HG03354 (cell line): ENCODE data around the gene BRWD1.
"Not testable (repeated sequence)": the region's sequence is repeated elsewhere in the genome, so short reads cannot be mapped to it uniquely, and the experiment has no call there.

Source experiments
- ATAC-seq: cut with Tn5 transposase; IDR thresholded peaks from one replicate; pipeline ENCODE4 v1.9.1; 2021; ENCODE audit warnings: mild to moderate bottlenecking; ENCODE audit not compliant: unreplicated experiment, poor library complexity, severe bottlenecking

BRWD1 gene

GRCh38 chr21:39300587-39300986, 12.8 kb downstream of the BRWD1 start:
- ATAC-seq: no peak

DNA sequence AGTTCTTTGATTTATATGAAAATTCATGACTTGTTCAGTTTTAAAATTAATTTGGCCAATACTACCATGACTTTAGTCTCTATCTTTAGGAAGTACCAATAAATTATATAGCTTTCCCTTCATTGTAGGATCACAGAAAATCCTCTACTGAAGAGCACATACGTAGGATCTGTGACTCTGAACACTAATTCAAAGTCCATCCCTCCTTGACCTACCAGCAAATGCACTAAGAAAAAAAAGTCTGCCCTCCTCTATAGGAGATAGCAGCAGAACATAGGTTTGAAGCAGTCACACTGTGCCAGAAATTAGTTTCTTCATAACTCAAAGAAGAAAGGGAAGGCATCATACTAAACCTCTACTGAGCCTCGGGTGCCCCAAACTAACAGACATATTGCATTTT, 16.5 kb downstream of the BRWD1 start:
- ATAC-seq: no peak

DNA sequence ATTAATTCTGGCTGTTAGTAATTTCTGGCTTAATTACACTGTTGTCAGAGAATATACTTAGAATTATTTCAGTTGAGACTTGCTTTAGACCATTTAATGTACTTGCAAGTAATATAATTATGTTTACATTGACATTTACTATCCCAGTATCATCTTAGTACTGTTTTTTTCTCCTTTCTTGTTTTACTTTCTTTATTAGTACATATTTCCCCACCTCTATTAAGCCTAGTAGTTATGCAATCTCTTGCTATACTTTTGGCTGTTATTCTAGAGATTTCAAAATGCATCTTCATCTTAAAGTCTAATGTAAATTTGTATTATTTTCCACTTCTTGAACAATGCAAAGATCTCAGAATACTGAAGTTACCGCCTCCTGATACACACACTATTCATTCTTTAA, 24.4 kb downstream of the BRWD1 start:
- ATAC-seq: no peak

GRCh38 chr21:39282911-39283310, 30.5 kb downstream of the BRWD1 start:
- no peak for ATAC-seq

- ATAC-seq: no peak
These were observed 31.6 kb downstream of the BRWD1 start for GRCh38 chr21:39281853-39282252.

- no peak for ATAC-seq
These were observed 32.2 kb downstream of the BRWD1 start for GRCh38 chr21:39281207-39281606.

DNA sequence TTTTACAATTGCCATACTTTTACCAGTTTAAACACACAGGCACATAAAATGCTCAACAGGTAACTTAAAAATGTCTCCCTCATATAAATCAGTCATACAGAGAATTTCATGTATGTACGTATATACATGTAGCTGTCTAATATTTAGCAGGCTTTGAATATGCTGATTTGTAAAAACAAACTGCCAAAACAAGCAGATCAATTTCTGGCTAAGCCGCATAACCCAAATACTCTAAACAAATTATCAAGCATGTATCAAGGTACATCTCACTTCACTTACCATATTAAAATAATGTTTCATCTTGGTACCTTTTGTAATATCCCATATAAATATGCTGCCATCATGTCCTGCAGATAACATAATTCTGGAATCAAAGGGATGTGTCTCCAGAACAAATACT, 43.8 kb downstream of the BRWD1 start:
- ATAC-seq: no peak

GRCh38 chr21:39265603-39266002, 47.8 kb downstream of the BRWD1 start:
- ATAC-seq: no peak

DNA sequence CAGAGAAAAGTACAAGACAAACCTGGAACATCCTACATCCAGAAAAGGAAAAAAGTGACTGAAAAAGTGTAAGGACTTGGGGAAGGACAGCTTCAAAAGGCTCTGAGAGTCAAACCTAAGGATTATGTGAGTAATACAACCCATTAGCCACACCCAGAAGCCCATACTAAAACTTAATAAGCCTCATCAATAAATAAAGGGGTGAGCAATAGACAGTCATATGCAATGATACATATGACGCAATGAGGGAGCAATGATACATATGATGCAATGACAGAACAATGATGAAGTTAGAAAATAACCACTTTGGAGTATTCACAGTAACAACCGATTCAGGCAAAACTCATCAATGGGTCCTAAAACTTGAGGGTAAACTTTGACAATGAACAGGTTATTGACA, 50.1 kb downstream of the BRWD1 start:
- ATAC-seq: no peak

- ATAC-seq: no peak
These were observed 55.2 kb downstream of the BRWD1 start for GRCh38 chr21:39258207-39258606.

- no peak for ATAC-seq
These were observed 62.1 kb downstream of the BRWD1 start for GRCh38 chr21:39251326-39251725.

GRCh38 chr21:39238275-39238674, 75.2 kb downstream of the BRWD1 start:
- ATAC-seq: no peak

GRCh38 chr21:39232861-39233291, 80.6 kb downstream of the BRWD1 start:
- no peak for ATAC-seq

GRCh38 chr21:39224930-39225329, 88.5 kb downstream of the BRWD1 start:
- no peak for ATAC-seq

DNA sequence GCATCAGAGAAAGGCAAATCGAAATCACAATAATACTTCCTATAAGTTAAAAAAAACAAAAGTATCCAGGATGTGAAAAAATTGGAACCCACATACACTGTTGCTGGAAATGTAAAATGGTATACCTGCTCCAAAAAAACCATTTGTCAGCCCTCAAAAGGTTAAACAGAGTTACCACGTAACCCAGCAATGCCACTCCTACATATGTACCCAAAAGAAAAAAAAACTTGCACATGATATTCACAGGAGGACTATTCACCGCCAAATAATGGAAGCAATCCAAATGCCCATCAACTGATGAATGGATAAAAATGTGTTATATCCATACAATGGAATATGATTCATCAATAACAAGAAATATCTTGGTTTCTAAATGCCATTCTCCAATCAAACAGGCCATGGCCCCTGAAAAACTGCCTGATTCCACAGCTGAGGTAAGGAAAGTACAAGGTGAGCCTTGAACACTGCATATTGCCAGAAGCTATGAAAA, 91.4 kb downstream of the BRWD1 start:
- ATAC-seq: no peak

DNA sequence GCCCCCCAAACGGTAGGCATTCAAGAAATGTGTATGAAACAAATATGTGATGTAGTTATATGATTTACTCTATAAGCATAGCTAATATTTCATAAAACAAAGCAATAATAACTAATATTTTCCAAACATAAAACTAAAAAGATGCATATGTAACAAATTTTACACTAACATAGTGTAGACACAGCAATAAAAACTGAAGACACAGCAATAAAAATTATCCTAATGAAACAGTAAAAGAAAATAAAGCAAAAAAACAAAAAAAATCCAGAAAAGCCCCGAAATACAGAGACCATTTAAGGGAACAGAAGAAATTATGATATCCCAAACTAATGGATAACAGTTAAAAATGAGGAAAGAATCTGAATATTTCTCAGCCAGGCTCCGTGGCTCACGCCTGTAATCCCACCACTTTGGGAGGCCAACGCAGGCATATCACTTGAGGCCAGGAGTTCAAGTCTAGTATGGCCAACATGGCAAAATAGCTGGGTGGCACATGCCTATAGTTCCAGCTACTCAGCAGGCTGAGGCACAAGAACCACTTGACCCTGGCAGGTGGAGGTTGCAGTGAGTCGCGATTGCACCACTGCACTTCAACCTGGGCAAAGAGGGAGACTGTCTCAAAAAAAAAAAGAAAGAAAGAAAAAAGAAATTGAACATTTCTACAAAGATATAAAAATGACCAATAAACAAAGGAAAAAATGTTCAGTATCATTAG, 92.0 kb downstream of the BRWD1 start:
- no peak for ATAC-seq

DNA sequence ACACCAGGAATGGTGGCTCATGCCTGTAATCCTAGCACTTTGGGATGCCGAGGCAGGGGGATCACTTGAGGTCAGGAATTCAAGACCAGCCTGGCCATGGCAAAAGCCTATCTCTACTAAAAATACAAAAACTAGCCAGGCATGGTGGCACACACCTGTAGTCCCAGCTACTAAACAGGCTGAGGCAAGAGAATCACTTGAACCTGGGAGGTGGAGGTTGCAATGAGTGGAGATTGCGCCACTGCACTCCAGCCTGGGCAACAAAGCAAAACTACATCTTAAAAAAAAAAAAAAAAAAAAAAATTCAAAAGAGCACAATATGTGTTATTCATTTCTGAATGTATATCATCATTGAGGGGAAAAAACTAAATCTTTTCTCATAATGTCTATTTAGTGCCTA, 92.6 kb downstream of the BRWD1 start:
- not testable (repeated sequence) for ATAC-seq

DNA sequence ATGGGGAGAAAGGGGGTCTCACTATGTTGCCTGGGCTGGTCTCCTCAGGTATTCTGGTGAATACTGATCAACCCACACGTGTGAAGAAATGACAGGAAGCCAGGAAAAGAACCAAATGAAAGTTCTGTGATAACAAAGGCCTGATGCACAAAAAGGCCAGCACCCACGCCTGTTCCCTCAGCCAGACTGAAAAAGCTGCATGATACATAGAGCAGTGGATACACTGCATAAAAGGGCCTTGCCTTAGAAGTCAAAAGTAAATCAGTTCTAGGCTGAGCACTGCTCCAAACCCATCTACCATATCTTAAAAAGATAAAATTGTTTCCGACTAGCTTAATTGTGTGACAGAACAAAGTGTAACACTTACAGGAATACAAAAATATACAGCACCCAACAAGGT, 93.3 kb downstream of the BRWD1 start:
- ATAC-seq: no peak

GRCh38 chr21:39218082-39218409, 95.4 kb downstream of the BRWD1 start:
- no peak for ATAC-seq

- no peak for ATAC-seq
These were observed 95.9 kb downstream of the BRWD1 start for GRCh38 chr21:39217356-39218081.

DNA sequence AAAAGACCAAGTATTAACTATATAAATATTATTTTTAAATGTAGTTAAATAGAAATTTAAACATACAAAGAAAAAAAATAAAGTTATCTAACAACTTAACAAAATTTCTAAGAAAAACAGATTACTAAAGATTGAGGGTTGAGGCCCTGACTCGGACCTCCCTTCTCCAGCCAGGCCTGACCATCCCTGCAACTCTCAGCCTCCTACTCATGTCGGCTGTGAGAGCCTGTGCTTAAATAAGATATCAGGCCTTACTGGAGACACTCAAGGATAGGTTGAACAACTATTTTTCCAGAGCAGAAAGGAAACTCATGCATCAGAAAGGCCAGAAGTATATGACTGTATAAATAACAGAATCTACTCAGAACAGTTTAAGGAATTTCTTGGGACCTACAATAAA, 97.1 kb downstream of the BRWD1 start:
- no peak for ATAC-seq
